ENCODE measurements around the gene SCN10A.

Gene SCN10A

DNA sequence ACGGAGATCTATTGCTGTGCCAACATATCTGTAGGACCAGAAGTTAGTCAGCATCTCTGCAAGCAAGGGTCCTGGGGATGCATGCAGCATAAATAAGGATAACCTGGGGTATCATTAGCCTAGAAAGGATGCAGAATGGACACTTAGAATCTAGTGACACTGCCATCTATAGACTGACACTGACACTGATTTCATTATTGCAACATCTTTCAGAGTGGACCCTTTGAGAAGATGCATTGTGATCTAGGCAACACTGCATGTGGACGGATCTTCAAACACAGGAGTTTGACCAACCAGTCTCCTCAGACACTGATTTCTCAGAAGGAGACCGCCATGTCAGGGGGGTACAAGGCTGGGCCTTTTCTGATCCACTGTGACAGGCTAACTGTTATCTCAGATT, 52.4 kb downstream of the SCN10A start:
- no peak for DNase-seq

DNA sequence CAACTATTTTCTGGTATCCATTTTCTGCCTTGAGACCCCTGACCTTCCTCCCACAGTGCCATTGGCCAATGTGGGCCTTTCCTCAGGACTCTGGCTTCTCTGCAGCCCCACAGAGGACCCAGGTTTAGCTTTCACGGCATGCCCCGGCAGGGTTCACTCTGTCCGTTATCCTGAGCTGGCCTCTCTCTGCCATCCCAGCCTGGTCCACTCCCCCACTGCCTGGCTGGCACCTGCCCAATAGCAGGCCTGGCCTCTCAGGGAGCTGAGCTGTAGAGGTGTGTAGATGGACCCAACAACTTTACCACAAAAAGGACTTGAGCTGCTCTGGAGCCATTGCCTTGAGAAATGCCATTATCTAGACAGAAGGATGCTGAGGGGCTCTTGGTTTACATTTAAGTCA, 57.5 kb downstream of the SCN10A start:
- no peak for DNase-seq

DNA sequence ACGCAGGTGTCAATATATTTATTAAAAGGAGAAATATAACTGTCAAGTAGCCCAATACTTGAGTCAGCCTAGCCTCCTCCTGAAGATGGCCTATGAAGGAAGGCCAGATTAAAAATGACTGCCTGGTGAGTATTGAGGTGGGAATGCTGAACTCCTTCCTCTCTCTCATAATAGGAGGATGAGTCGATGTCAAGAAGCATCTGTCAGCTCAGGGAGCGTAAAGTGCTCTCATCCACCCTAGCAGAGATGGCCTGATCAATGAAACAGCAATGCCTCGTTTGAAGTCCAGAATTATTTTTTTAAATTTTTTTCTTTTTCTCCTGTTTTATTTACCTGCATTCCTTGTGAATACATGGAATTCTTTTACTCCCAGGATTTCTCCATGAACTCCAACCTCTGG, 58.3 kb downstream of the SCN10A start:
- no peak for DNase-seq

DNA sequence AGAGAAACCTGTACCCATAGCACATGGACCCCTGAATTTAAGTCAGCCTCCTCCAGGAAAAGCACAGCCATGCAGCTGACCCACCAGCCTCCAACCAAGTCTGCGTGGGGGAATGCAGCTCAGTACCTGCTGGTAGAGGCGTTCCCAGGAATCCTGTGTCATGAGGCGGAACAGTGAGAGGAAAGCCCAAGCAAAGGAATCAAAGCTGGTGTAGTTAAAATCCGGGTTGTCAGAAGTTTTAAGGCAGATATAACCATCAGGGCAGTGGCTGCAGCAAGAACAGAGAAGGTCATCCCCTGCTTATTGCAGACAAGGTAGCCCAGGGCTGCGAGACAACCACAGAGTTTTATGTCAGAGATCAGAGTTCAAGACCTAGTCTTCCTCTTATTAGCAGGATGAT, 59.1 kb downstream of the SCN10A start:
- DNase-seq: no peak

DNA sequence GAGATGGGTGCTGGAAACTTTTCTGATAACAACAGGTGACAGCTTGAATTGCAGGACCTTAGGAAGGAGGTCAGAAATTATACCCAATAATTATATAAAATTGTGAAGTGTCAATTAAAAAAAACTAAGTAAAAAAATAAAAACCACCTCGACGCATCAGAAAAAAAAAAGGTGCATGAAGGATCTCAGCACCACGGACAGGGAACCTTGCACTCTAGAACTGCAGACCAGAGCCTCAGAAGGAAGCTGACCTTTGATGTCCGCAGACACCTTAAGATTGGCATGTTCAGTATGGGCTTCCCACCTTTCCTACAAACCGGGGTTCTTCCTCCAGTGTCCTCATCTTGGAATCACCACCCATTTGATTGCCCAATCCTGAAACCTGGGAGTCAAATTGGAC, 60.9 kb downstream of the SCN10A start:
- no peak for DNase-seq

DNA sequence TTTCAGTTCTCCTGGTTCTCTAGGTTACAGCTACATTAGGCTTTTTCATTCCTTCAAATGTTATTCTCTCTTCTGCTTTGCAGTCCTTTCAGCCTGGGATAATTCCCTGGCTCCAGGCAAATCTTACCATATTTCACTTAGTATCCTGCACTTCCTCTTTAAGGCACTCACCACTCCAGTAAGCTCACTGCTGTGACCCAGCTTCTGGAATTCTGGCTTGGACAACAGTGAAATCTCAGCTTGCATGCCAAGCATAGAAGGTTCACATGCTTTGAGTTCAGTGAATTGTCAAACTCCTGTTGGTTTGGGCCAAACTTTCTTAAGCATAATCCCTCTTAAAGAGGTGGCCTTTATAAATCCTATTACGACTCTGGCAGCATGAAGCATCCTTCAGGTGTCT, 69.4 kb downstream of the SCN10A start:
- no peak for DNase-seq

DNA sequence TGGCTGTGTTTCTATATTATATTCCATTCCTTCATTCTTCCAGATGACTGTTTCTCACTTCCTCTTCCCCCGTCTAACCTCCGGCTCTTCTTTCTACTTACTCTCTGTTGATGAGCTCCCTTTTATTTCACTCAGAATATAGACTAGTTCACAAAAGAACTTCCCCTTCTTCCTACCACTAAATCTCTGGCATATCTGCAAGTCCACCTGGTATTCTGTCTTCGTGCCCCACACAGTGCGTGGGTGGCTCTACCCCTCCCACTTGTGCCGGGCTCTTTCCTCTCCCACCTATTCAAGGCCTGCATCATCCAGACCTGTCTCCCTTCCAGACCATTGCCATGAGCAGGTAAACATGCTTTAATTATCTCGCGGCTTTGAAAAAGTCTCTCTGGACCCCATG, 73.0 kb downstream of the SCN10A start:
- DNase-seq: no peak

DNA sequence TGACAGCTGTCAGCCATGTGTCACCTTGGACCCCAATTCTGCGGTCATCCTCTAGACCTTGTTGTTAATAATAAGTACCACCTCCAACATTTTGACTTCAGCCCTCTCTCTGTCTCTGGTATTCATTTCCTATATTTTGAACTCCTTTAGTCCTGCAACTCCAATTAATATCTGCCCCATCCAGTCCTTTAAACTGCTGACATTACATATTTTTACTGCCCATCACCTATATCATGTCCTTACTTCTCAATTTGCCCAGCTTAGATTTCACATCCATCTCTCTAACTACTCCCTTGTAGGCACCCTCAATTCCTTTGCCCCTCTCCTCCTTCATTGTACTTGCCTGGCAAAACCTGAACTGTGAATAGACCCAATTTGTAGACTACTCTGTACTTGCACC, 73.5 kb downstream of the SCN10A start:
- no peak for DNase-seq

DNA sequence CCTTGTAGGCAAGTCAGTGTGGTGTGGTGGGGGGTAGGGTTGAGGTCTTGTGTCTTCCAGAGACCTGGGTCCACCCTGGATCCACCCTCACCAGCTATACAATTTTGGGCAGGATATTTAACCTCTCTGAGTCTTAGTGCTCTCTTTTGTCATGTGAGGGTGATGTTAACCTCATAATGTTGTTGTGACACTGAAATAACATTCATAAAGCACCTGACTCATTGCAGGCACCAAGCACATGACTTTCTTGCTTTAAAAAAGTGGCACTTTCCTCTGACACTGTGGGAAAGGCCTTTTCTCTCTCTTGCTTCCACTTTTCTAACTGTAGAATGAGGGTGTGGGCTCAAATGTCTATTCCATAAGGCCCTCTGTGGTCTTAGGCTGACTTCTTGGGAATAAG, 75.5 kb downstream of the SCN10A start:
- no peak for DNase-seq

DNA sequence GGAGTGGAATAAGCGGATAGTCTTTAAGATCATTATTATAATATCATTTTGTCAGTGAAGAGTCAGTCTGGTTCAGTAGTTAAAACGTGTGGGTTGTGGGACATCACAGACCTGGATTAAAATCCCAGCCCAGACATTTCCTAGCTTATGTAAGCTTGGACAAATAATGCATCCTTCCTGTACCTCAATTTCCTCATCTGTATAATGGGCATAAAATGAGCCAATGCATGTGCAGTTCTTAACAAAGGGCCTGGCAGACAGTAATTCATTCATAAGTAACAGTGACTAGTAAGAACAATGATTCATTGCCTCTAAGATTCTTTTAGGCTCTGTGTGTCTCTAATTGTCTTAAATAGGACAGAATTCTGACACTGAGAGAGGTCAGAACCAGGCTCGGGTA, 76.1 kb downstream of the SCN10A start:
- no peak for DNase-seq

DNA sequence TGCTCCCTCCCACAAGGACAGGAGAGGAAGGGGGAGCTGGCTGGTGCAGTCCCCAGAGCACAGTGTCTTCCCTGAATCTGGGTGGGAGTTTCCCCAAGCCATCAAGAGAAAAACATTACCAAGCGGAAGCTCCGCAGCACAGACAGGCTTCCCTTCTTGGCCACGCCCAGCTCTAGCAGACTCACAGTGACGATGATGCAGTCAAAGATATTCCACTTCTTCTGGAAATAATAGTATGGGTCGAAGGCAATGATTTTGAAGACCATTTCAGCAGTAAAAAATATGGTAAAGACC, 76.7 kb downstream of the SCN10A start:
- DNase-seq: no peak

DNA sequence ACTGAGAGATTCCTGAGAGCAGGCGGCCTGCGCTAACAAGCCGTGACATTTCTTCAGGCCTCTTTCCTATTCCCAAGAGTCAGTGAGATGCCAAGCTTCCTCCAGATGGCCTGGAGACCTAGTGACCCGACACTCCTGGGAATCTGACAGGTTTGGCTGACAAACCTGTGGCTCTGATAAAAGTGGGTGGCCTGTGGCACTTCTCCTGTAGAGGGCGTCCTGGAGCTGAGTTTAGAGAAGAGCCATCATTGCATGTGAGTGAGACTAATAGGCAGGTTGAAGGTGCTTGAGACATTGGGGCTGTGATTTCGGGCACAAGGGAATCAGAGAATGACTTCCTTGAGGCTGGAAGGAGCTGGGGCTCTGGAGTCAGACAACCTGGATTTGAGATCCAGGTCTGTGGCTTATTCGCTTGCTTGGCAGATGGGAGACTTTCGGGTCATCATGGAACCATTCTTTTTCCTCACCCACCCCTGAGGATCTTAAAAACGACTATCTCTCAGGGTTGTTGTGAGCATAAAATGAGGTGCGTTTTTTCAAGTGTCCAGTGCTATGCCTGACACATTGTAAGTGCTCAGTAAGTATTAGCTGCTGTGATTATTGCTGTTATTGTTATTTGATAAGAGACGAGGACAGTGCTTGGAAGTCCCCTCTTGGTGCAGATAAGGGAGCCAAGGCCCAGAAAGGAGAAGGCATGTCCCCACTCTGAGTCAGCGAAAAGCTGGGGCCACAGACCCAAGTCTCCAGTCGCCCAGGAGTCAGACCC, 77.2 kb downstream of the SCN10A start:
- no peak for DNase-seq

DNA sequence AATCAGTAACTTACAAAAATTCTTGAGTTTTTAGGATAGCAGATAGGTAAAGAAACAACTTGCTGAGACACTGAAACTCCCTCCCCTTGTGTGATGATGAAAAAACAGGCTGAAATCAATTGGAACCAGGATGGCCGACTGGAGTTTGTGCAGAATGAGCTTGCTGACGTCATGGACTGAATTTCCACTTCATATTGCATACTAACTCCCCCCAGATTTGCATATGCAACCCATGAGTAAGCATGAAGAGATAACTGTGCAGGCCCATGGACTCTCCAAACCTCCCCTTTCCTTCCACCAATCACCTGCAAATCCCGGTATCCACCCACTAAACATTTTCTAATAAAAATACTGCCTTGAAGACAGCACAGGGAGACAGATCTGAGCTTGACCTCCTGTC, 84.5 kb downstream of the SCN10A start:
- DNase-seq: no peak

DNA sequence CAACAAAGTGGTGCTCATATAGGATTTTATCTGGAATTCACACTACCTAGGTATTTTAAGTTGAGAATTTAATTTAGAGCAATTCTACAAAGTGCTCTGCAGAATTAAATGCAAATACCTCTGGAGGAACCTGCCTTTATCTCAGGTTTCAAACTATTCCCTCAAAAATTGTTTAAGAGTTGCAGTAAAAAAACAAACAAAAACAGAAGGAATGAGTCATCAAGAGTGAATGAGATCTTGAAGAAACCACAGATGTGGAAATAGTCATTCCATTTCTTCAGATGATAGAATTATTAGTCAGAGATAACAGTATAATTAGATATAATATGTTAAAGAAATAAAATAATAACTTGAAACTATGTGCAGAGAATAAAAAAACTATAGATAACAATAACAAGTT, 85.7 kb downstream of the SCN10A start:
- no peak for DNase-seq

DNA sequence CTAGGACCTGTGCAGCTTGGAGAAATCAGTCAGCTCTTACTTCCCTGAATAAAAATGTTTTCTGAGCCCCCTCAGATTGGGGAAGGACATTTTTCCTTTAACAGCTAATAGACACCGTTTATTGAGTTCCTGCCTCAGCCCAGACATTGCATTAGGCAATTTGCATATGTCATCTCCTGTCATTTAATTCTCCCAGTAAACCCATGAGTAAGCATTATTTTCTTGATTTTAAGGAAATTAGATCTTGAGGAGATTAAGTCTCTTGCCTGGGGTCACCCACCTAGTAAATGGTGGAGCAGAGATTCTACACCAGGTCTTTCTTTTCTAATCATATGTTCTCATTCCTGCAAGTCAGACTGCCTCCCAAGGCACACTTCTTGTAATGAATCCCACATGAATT, 88.0 kb downstream of the SCN10A start:
- no peak for DNase-seq

DNA sequence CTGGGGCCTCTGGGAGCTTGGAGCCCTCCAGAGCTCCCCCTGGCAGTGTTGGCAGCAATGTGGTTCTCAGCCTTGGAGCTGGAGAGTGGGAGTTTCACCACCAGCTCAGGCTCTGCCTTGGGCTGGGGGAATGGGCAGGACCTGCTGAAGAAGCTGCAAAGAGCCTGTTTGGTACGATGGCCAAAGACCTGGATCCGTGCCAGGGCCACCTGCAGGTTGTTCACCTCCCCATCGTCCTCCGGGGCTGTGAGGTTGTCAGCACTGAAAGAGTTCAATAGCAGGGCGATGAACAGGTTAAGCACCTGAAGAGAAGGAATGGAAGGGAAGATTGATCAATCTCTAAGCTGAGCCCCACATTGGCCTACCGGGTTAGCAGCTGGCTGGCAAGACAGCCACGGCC, 89.3 kb downstream of the SCN10A start:
- DNase-seq: no peak

DNA sequence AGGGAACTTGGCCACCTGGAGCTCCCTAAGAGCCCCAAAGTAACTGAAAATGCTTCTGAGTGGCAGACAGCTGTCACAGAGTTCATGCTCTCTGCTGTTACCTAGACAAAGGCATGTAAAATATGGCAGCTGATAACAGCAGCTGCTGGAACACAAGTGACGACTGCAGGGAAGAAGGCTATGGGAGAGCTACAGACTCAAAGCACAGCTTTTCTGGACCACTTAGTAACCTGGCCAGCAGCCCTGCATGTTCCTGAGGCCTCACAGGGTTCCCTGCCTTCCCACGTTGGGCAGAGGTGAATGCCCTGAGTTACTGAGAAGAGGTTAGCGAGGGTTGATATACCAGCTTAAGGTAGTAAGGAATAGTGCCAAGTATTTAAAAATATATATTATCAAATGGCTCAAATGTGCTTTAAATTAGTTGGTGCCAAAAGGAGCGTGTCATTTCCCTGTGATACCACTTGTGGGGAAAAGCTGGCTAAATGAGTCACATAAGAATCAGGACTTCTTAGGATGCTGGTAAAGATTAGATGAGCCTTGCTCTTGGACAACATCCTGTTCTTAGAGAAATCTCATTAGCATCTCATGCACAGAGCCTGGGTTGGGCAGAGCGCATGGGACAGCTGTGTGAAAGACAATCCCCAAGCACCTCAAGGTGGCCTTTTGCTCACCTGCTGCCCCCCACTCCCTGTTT, 90.1 kb downstream of the SCN10A start:
- peak; percentile 4 for DNase-seq

DNA sequence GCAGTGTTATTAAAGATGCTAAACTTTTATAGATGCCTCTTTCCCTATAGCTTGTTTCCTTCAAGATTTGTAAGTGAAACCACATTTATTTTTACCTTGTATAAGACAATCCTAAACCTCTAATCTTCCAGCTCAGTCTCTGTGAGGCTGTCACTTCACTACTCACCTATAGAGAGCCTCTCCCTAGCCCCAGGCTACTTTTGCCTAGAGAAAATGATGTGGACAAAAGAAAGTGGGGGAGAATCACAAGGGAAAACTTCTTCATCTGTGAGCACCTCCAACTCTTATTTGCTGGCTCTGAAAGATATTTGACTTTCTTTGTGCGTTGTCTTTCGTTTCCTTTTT, 91.7 kb downstream of the SCN10A start:
- no peak for DNase-seq

DNA sequence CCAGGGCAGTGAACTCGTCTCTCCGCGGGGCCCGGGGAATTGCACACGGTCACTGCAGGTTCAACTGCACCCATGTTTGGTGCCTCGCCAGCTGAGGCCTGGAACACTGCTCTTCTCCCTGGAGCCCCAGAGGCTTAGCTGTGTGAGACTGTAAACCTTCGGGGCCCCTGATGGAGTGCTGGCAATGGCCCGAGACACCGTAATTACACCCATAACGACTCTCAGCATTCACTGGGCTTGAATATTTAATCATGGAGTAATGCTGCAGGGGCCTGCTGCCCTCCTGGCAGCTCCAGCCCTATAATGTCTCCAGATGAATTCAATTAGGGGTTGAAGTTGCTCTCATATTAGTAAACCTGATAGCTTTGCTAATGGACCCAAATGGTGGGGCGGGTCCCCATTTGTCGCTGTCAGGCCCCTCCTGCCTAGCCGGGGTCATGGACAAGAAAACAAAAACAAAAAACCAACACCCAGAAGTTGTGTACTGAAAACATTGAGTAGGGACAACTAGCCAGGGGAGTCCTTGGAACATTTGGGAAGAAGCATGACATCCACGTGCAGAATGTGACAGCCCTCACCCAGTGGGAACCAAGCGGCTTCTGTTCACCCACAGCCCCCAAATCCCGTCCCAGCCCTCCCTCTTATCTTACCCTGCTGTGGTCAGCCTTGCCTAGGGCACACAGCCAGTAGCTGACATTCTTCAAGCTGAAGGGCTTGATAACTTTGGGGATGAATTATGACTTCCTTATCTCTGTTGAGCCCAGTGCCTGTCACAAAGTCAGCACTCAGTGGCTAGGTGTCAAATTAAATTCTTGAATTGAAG, 92.2 kb downstream of the SCN10A start:
- no peak for DNase-seq

DNA sequence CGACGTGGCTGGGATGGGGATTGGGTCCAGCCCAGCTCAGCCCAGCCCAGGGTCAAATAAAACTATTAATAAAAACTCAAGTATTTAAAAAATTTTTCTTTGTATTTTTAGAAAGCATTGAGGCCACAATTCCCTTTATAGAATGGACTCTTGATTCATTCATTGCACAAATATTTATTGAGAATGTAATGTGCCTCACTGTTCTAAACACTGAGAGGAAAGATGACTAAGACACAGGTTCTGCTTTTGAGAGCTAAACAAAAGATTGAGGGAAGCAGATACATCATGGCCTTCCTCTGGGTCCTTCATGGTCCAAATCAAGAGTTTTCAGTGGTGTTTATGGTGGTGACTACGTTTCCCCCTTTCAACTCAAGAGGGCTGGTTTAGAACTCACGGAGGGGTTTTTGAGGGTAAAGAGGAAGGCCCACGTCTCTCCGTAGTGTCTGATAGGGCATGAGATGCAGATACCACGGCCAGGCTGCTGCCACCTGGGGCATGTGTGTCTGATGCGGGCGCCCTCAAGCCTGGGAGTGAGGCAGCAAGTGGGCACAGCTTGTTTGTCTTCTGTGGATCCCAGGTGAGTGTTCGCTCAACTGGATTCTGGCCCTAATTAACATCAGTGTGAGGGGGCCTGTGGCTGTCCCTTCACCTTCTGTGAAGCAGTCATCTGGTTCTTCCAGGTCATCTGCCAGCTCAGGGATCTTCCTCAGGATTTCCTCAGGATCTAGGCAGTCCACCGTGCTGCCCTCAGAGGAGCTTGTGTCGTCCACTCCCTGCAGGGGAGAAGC, 93.0 kb downstream of the SCN10A start:
- no peak for DNase-seq

DNA sequence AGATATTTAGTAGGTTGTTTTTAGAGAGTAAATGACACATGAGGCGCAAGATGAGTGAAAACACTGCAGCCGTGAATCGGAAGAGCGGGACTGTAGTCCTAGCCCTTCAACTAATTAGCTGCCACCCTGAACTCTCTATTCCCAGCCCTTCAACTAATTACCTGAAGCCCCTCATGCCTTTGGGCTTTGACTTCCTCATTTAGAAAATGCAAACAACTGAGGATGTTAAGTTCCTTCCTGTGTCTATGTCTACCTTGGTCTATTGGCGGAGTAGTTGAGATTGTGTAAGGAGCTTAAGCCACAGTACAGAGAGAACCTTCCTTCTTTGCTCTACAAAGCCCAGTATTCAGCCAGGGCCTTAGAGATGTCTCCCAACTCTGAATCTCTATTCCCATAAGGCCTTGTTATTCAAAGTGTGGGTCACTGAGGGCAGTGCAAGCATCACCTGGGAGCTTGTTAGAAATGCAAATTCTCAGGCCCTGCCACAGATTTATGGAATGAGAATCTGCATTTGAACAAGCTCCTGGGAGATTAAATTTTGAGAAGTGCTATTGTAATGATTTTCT, 94.7 kb downstream of the SCN10A start:
- no peak for DNase-seq

DNA sequence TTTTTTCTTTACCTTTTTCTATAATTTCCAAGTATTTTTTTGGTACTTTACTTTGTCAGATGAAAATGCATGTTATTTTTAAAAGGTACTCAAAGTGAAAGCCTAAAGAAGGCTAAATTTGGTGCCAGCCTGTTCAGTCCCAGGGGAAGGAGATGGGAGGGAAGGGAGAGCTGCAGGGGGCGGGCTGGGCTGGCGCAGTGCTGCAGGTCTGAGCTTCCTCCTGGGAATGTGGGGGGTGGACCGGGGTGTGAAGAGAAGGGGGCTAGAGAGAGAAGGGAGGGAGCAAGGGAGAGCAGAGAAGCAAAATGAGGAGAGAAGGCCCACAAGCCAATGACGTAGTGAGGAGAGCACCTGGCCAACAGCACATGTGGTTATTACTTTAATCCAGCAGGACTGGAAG, 95.6 kb downstream of the SCN10A start:
- DNase-seq: no peak
